ENCODE measurements around the gene NDUFS6.

DNA sequence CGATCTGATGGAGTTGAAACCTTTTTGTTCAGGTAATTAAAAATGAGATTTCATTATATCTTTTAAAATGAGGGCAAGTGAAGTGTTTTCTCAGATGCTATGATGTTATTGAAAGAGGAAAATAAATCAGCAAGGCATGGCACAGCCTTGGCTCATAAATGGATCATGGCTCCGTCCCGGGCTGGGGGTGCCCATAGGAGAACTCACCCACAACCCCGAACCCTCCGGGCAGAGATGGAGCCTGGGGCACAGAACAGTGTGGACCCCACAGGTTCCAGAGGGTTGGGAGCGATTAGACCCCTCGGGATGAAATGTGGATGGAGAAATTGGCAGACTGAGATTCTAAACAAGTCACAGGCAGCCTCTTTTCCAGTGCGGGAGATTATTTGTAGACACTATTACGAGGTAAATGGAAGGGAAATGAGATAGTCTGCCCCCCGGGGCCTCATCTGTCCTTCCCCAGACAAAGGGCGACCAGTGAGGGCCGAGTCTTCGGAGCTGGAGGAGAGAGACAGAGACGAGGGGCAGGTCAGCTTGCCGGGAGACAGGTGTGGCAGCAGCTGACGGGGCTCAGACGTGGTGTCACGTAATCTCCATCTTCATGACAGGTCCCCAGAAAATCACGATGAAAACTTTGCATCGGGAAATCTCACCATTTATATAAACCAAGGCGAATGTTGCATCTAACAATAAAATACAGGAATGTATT lies 33.7 kb downstream of the NDUFS6 start:
- TF ChIP-seq, protein P1, sequence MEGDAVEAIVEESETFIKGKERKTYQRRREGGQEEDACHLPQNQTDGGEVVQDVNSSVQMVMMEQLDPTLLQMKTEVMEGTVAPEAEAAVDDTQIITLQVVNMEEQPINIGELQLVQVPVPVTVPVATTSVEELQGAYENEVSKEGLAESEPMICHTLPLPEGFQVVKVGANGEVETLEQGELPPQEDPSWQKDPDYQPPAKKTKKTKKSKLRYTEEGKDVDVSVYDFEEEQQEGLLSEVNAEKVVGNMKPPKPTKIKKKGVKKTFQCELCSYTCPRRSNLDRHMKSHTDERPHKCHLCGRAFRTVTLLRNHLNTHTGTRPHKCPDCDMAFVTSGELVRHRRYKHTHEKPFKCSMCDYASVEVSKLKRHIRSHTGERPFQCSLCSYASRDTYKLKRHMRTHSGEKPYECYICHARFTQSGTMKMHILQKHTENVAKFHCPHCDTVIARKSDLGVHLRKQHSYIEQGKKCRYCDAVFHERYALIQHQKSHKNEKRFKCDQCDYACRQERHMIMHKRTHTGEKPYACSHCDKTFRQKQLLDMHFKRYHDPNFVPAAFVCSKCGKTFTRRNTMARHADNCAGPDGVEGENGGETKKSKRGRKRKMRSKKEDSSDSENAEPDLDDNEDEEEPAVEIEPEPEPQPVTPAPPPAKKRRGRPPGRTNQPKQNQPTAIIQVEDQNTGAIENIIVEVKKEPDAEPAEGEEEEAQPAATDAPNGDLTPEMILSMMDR (IDR thresholded peaks at IDR 0.05) = no peak
- no peak for TF ChIP-seq POLR2A (IDR thresholded peaks at IDR 0.05)

Data from lower leg skin (tissue), 3 donors.